Calu3 (cell line): ENCODE data around the gene DRC7. TPM values are rescaled to one million over a fixed set of nuclear protein-coding genes. Genes with fewer than 3 reads are reported as not detected.

Source experiments
- BruUV-seq: library from RNA; stranded (reverse); fragments of 400-500 nt; replicated peaks from 2 replicates; lab custom pipeline; 2021; lab: Mats Ljungman, UMichigan
- CTCF ChIA-PET: fragments of 300-600 bp; sonication (Branson Sonifier 250); formaldehyde crosslinking; loops from one replicate; lab custom pipeline; 2022; ENCODE audit warnings: antibody characterized with exemption; lab: Charles Lee
- DNase-seq: peaks from one replicate; pipeline ENCODE4 v3.0.0; 2022
- H3K27ac Mint-ChIP-seq: one replicate; pipeline ENCODE4 v1.8.0; 2022; ENCODE audit warnings: mixed read lengths; ENCODE audit not compliant: unreplicated experiment
- H3K27me3 Mint-ChIP-seq: one replicate; pipeline ENCODE4 v1.8.0; 2022; ENCODE audit warnings: mixed read lengths; ENCODE audit not compliant: unreplicated experiment
- H3K36me3 Mint-ChIP-seq: one replicate; pipeline ENCODE4 v1.8.0; 2022; ENCODE audit warnings: mild to moderate bottlenecking, moderate library complexity, mixed read lengths; ENCODE audit not compliant: insufficient read depth, unreplicated experiment
- H3K4me1 Mint-ChIP-seq: one replicate; pipeline ENCODE4 v1.8.0; 2022; ENCODE audit warnings: mild to moderate bottlenecking, low read depth, mixed read lengths; ENCODE audit not compliant: unreplicated experiment
- H3K4me3 Mint-ChIP-seq: one replicate; pipeline ENCODE4 v1.8.0; 2022; ENCODE audit warnings: mild to moderate bottlenecking, low read depth, moderate library complexity, mixed read lengths; ENCODE audit not compliant: unreplicated experiment
- H3K9me3 Mint-ChIP-seq: one replicate; pipeline ENCODE4 v1.8.0; 2022; ENCODE audit warnings: low read depth, mixed read lengths; ENCODE audit not compliant: unreplicated experiment
- intact Hi-C: fragments of 100-400 bp; cut with micrococcal nuclease; formaldehyde crosslinking; loops from one replicate; pipeline ENCODE4 v1.10.0; 2022; ENCODE audit not compliant: unreplicated experiment
- total RNA-seq: library from RNA; stranded (reverse); gene quantifications from 2 replicates; pipeline ENCODE4 v1.2.3, GENCODE V29; 2022
- TF ChIP-seq, protein P1 (sequence below): fragments of 200-600 bp; IDR thresholded peaks from one replicate; pipeline ENCODE4 v1.8.0; 2022; ENCODE audit warnings: antibody characterized with exemption; ENCODE audit not compliant: unreplicated experiment

The DRC7 gene
- total RNA-seq, 1 experiment from 2014 or later: not detected

DNA sequence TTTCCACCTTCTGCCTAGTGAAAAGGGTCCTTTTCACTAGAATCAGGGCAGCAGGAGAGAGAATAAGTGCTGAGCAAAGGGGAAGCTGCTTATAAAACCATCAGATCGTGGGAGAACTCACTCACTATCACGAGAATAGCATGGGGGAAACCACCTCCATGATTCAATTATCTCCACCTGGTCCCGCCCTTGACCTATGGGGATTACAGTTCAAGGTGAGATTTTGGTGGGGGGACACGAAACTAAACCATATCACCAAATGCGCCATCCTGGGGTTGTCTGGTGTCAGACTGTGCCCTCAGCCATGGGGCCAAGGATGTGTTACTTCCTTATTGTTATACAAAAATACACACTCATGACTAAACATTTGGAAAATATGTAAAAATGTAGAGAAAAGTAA lies 30.5 kb downstream of the DRC7 start:
- Mint-ChIP-seq H3K27me3 (peaks cover 36% of the 10 kb centered on the region), H3K4me3 (no peak overlapping the region), H3K4me1 (no peaks in the 10 kb centered on the region), H3K9me3 (no peaks in the 10 kb centered on the region), H3K36me3 (no peaks in the 10 kb centered on the region), H3K27ac (no peak overlapping the region)
- intact Hi-C loops: no loop called here
- TF ChIP-seq, protein P1, sequence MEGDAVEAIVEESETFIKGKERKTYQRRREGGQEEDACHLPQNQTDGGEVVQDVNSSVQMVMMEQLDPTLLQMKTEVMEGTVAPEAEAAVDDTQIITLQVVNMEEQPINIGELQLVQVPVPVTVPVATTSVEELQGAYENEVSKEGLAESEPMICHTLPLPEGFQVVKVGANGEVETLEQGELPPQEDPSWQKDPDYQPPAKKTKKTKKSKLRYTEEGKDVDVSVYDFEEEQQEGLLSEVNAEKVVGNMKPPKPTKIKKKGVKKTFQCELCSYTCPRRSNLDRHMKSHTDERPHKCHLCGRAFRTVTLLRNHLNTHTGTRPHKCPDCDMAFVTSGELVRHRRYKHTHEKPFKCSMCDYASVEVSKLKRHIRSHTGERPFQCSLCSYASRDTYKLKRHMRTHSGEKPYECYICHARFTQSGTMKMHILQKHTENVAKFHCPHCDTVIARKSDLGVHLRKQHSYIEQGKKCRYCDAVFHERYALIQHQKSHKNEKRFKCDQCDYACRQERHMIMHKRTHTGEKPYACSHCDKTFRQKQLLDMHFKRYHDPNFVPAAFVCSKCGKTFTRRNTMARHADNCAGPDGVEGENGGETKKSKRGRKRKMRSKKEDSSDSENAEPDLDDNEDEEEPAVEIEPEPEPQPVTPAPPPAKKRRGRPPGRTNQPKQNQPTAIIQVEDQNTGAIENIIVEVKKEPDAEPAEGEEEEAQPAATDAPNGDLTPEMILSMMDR: no peak
- BruUV-seq: no TSS peak
- no peak for DNase-seq
- CTCF ChIA-PET: interaction anchor here (0.7 to 1.5 kb wide), 3 partner anchors 10 to 121 kb away, joined by 3 read pairs; partner anchors contain the start of gene KATNB1

DNA sequence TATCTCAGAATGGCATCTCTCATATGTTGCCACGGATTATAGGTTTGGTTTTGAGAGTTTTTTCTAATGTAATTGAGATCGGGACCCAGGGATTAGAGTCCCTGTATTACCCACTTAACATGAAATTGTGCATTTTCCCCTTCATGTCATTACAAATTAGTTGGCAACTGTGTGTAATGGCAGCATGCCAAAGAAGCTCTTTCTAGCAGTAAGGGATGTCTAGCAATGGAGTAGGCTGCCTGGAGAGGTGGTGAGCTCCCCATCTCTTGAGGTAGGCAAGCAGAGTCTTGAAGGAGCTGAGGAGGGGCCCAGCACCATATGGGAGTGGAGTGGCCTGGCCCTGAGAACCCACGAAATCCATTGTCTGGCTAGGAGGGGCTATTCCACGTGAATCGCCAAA lies 30.9 kb downstream of the DRC7 start:
- intact Hi-C loops: no loop called here
- H3K4me3 Mint-ChIP-seq: no peak overlapping the region
- H3K27ac Mint-ChIP-seq: no peak overlapping the region
- TF ChIP-seq, protein P1: no peak
- CTCF ChIA-PET: interaction anchor here (1.5 kb wide), 1 partner anchor 10 kb away, joined by 3 read pairs; the partner anchor contains the start of gene KATNB1
- H3K4me1 Mint-ChIP-seq: no peaks in the 10 kb centered on the region
- H3K9me3 Mint-ChIP-seq: no peaks in the 10 kb centered on the region
- H3K36me3 Mint-ChIP-seq: no peaks in the 10 kb centered on the region
- peaks cover 40% of the 10 kb centered on the region for H3K27me3 Mint-ChIP-seq
- no TSS peak for BruUV-seq
- no peak for DNase-seq

DNA sequence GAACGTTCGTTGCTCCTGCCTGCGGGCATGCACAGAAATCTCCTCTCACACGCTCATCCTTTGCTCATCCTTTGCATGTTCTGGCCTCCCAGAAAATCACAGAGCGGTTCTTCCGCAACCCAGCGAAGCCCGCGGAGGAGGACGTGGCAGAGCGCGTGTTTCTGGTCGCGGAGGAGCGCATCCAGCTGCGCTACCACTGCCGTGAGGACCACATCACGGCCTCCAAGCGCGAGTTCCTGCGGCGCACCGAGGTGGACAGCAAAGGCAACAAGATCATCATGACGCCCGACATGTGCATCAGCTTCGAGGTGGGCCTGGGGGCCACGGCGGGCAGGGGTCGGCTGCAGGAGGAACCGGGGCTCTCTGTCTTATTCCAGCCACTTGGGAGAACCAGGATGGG lies 31.4 kb downstream of the DRC7 start:
- BruUV-seq: no TSS peak
- no peak overlapping the region for H3K27ac Mint-ChIP-seq
- CTCF ChIA-PET: no interaction called here
- TF ChIP-seq, protein P1: no peak
- intact Hi-C loops: no loop called here
- peaks cover 44% of the 10 kb centered on the region for H3K27me3 Mint-ChIP-seq
- DNase-seq: no peak
- H3K4me3 Mint-ChIP-seq: no peak overlapping the region
- no peaks in the 10 kb centered on the region for H3K4me1 Mint-ChIP-seq
- H3K36me3 Mint-ChIP-seq: no peaks in the 10 kb centered on the region
- no peaks in the 10 kb centered on the region for H3K9me3 Mint-ChIP-seq

DNA sequence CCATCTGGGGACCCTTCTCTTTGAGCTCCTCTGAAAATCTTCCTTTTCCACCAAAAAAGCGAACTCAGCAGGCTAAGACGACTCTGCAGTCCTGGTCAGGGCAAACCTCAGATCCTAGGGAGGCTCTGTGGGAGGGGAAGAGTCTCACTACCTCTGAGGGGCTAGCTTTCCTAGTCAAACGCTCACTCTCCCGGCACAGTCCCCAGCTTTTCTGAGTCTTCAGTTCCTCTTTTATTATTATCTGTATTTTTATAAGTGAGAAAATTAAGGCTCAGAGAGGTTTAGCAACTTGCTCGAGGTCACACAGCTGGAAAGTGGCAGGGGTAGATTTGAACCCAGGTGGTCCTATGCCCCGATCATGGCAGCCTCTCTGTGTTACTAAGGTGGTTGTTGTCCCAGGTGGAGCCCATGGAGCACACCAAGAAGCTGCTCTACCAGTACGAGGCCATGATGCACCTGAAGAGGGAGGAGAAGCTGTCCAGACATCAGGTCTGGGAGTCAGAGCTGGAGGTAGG lies 31.9 kb downstream of the DRC7 start:
- no peak for DNase-seq
- Mint-ChIP-seq H3K4me3 (no peak overlapping the region), H3K36me3 (no peaks in the 10 kb centered on the region), H3K9me3 (no peaks in the 10 kb centered on the region), H3K27me3 (peaks cover 50% of the 10 kb centered on the region), H3K27ac (no peak overlapping the region), H3K4me1 (no peaks in the 10 kb centered on the region)
- TF ChIP-seq, protein P1: no peak
- intact Hi-C loops: no loop called here
- CTCF ChIA-PET: no interaction called here
- BruUV-seq: no TSS peak
